ENCODE results near the gene DHCR24. TPM values are rescaled to one million over a fixed set of nuclear protein-coding genes. Genes with fewer than 3 reads are reported as not detected.
"Not testable (repeated sequence)": the region's sequence is repeated elsewhere in the genome, so short reads cannot be mapped to it uniquely, and the experiment has no call there.

The DHCR24 gene
- total RNA-seq, 1 donor from 2014 or later = 128 TPM

GRCh38 chr1:54919367-54920359 is 32.7 kb upstream of the DHCR24 start:
- Histone ChIP-seq H3K36me3 (ENCODE audit: control insufficient read depth, insufficient read depth, low read length) (no peaks in the 10 kb centered on the region), H3K27me3 (ENCODE audit: control insufficient read depth, insufficient read depth, low read length) (no peaks in the 10 kb centered on the region), H3K4me3 (ENCODE audit: low read depth, low read length) (no peak overlapping the region)
- TF ChIP-seq, protein P1, sequence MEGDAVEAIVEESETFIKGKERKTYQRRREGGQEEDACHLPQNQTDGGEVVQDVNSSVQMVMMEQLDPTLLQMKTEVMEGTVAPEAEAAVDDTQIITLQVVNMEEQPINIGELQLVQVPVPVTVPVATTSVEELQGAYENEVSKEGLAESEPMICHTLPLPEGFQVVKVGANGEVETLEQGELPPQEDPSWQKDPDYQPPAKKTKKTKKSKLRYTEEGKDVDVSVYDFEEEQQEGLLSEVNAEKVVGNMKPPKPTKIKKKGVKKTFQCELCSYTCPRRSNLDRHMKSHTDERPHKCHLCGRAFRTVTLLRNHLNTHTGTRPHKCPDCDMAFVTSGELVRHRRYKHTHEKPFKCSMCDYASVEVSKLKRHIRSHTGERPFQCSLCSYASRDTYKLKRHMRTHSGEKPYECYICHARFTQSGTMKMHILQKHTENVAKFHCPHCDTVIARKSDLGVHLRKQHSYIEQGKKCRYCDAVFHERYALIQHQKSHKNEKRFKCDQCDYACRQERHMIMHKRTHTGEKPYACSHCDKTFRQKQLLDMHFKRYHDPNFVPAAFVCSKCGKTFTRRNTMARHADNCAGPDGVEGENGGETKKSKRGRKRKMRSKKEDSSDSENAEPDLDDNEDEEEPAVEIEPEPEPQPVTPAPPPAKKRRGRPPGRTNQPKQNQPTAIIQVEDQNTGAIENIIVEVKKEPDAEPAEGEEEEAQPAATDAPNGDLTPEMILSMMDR (IDR thresholded peaks at IDR 0.05; ENCODE audit: insufficient read depth, low read length, poor library complexity, severe bottlenecking) = no peak
- DNase-seq (ENCODE audit: low read depth) = no peak

DNA sequence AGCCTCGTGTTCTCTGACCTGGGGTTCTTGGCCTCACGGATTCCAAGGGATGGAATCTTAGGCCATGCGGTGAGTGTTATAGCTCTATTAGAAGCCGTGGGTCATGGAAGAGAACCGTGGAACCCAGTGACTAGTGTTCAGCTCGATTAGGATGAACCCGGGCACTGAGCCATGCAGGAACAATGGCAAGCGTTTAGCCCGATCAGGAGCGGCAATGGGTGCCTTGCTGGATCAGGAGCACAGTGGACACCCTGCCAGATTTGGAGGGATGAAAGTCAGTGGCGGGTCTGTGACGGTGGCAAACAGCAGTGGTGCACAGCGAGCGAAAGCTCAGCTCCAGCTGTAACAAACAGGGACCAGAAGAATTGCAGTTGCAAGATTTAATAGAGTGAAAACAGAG is 24.1 kb upstream of the DHCR24 start:
- H3K27me3 ChIP-seq (ENCODE audit: control insufficient read depth, insufficient read depth, low read length); DNase-seq (ENCODE audit: low read depth); H3K4me3 ChIP-seq (ENCODE audit: low read depth, low read length); H3K36me3 ChIP-seq (ENCODE audit: control insufficient read depth, insufficient read depth, low read length): not testable (repeated sequence)

GRCh38 chr1:54906586-54906985 is 19.6 kb upstream of the DHCR24 start:
- H3K27me3 ChIP-seq (ENCODE audit: control insufficient read depth, insufficient read depth, low read length) = no peaks in the 10 kb centered on the region
- H3K4me3 ChIP-seq (ENCODE audit: low read depth, low read length) = no peak overlapping the region
- TF ChIP-seq, protein P1 (IDR thresholded peaks at IDR 0.05; ENCODE audit: insufficient read depth, low read length, poor library complexity, severe bottlenecking) = no peak
- DNase-seq (ENCODE audit: low read depth) = no peak
- H3K36me3 ChIP-seq (ENCODE audit: control insufficient read depth, insufficient read depth, low read length) = no peaks in the 10 kb centered on the region

GRCh38 chr1:54904476-54905048 is 17.6 kb upstream of the DHCR24 start:
- TF ChIP-seq, protein P1 (IDR thresholded peaks at IDR 0.05; ENCODE audit: insufficient read depth, low read length, poor library complexity, severe bottlenecking) = no peak
- H3K36me3 ChIP-seq (ENCODE audit: control insufficient read depth, insufficient read depth, low read length) = no peaks in the 10 kb centered on the region
- H3K27me3 ChIP-seq (ENCODE audit: control insufficient read depth, insufficient read depth, low read length) = no peaks in the 10 kb centered on the region
- DNase-seq (ENCODE audit: low read depth) = peak; percentile 97
- H3K4me3 ChIP-seq (ENCODE audit: low read depth, low read length) = no peak overlapping the region

DNA sequence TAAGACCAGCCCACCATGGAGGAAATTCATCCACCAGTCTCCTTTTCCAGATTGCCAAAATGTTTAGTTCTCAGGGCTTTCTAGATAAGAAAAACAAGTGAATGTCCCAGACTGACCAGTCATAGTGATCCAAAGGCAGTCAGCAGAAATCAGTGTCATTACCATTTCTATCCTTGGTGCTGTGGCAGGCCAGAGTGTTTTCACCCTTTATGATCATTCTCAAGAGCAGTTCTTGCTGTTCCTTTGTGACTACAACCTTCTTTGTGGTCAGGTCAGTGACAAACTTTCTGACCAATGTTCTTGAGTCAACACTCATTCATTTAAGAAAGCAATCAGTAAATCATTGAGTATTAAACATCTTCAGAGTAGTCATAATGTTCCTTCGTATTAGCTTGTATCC is 7.3 kb upstream of the DHCR24 start:
- no peaks in the 10 kb centered on the region for H3K27me3 ChIP-seq (ENCODE audit: control insufficient read depth, insufficient read depth, low read length)
- TF ChIP-seq, protein P1 (IDR thresholded peaks at IDR 0.05; ENCODE audit: insufficient read depth, low read length, poor library complexity, severe bottlenecking) = no peak
- DNase-seq (ENCODE audit: low read depth) = no peak

DNA sequence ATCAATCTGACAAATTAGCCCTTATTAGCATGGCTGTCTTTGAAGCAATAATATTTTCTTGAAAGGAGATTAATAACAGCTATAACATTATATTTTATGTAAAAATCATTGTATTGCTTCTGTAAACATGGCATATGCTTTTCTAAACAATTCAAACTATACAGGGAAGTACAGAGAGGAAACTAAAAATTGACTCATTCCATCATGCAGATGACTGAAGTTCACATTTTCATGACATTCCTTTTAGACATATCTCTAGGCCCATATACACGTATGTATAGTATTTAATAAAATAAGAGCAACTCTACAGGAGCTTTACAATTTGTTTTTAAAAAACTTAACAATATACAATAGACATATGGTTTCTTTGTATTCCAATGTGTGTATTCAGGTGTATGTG is 5.6 kb upstream of the DHCR24 start:
- Histone ChIP-seq H3K27me3 (ENCODE audit: control insufficient read depth, insufficient read depth, low read length) (no peaks in the 10 kb centered on the region), H3K4me3 (ENCODE audit: low read depth, low read length) (no peak overlapping the region), H3K36me3 (ENCODE audit: control insufficient read depth, insufficient read depth, low read length) (no peaks in the 10 kb centered on the region)
- DNase-seq (ENCODE audit: low read depth) = no peak
- TF ChIP-seq, protein P1 (IDR thresholded peaks at IDR 0.05; ENCODE audit: insufficient read depth, low read length, poor library complexity, severe bottlenecking) = no peak

More for the DNA sequence above, 7.3 kb upstream of the DHCR24 start:
- Histone ChIP-seq H3K4me3 (ENCODE audit: low read depth, low read length) (no peak overlapping the region), H3K36me3 (ENCODE audit: control insufficient read depth, insufficient read depth, low read length) (no peaks in the 10 kb centered on the region)
